HepG2 (cell line): ENCODE measurements around the gene ANKRD12. TPM values are rescaled to one million over a fixed set of nuclear protein-coding genes. Genes with fewer than 3 reads are reported as not detected.

Experiments
- HIVEP1 ChIP-seq: sonication (generic); formaldehyde crosslinking; IDR thresholded peaks from 2 replicates; pipeline ENCODE4 v1.4.0; 2020; ENCODE audit warnings: mild to moderate bottlenecking, missing genetic modification reagents
- KDM4B ChIP-seq: sonication (generic); formaldehyde crosslinking; IDR thresholded peaks from 2 replicates; pipeline ENCODE4 v1.4.0; 2020; ENCODE audit warnings: missing genetic modification reagents
- LCORL ChIP-seq, 2 experiments: fragments of 450-650 bp in 1 of 2; sonication (generic) in 1 of 2; formaldehyde crosslinking in 1 of 2; IDR thresholded peaks; 2 replicates each; pipeline versions ENCODE4 v1.5.0 to v1.6.1; 2017 to 2020; ENCODE audit warnings: antibody characterized with exemption in 1 of 2, missing genetic modification reagents in 1 of 2
- ZBTB40 ChIP-seq, 2 experiments: fragments of 450-650 bp in 1 of 2; sonication (generic) in 1 of 2; formaldehyde crosslinking in 1 of 2; IDR thresholded peaks; 2 replicates each; pipeline versions ENCODE4 v1.6.1 to v1.8.0; 2016 to 2022; ENCODE audit warnings: antibody characterized with exemption in 1 of 2, mild to moderate bottlenecking in 1 of 2, missing genetic modification reagents in 1 of 2
- polyA plus RNA-seq, 8 experiments: library from polyadenylated mRNA; depleted of rRNA in 3 of 8; stranded (reverse) in 7 of 8; unstranded in 1 of 8; fragments of >200 nt; fragmentation: Illumina TruSeq in 4 of 8; extraction: Trizol in 4 of 8; gene quantifications; 2 replicates each; pipeline versions ENCODE4 v1.2.1 to v1.2.3, GENCODE V29; 2011 to 2016; ENCODE audit warnings: low read depth in 4 of 8, missing spikeins in 1 of 8, mixed read lengths in 1 of 8; ENCODE audit not compliant: insufficient read depth in 1 of 8
- total RNA-seq, 5 experiments: library from RNA; depleted of rRNA; stranded (reverse); fragments of >200 nt; fragmentation: Illumina TruSeq; extraction: Trizol; gene quantifications; 2 replicates each; pipeline ENCODE4 v1.2.3, GENCODE V29; 2016; ENCODE audit warnings: low read depth in 1 of 5
- TF ChIP-seq, protein P1 (sequence below): sonication (generic); formaldehyde crosslinking; IDR thresholded peaks from 2 replicates; pipeline ENCODE4 v1.5.0; 2020; ENCODE audit warnings: mild to moderate bottlenecking, missing genetic modification reagents, moderate library complexity

The ANKRD12 gene
- total and polyA plus RNA-seq, 2 of the 13 experiments (the other 11 are each of a cell fraction or from before 2014, with no cell fraction given) = 6.0 to 23.2 TPM

- TF ChIP-seq HIVEP1 (no peak), KDM4B (CRISPR knock-in tag) (no peak), ZBTB40 (IDR thresholded peaks at IDR 0.05) (no peak), ZBTB40 (CRISPR knock-in tag; IDR thresholded peaks at IDR 0.05) (no peak), LCORL (IDR thresholded peaks at IDR 0.05) (no peak), LCORL (CRISPR knock-in tag; IDR thresholded peaks at IDR 0.05) (no peak)
- TF ChIP-seq, protein P1, sequence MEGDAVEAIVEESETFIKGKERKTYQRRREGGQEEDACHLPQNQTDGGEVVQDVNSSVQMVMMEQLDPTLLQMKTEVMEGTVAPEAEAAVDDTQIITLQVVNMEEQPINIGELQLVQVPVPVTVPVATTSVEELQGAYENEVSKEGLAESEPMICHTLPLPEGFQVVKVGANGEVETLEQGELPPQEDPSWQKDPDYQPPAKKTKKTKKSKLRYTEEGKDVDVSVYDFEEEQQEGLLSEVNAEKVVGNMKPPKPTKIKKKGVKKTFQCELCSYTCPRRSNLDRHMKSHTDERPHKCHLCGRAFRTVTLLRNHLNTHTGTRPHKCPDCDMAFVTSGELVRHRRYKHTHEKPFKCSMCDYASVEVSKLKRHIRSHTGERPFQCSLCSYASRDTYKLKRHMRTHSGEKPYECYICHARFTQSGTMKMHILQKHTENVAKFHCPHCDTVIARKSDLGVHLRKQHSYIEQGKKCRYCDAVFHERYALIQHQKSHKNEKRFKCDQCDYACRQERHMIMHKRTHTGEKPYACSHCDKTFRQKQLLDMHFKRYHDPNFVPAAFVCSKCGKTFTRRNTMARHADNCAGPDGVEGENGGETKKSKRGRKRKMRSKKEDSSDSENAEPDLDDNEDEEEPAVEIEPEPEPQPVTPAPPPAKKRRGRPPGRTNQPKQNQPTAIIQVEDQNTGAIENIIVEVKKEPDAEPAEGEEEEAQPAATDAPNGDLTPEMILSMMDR (CRISPR knock-in tag) = no peak
- TF ChIP-seq, all 625 proteins: peak for 0
These were observed 112.7 kb downstream of the ANKRD12 start (continued) for GRCh38 chr18:9249254-9249653.
